Fibroblast of lung (primary cell): ENCODE data around the gene PRTN3.

ENCODE experiments used
- EZH2 ChIP-seq: IDR thresholded peaks from 2 replicates; pipeline ENCODE4 v1.5.1; 2012; ENCODE audit warnings: low read length, control low read depth, mild to moderate bottlenecking; ENCODE audit errors: missing control alignments
- TF ChIP-seq, protein P1 (sequence below), 2 donors: IDR thresholded peaks in 1 of 2; conservative IDR thresholded peaks in 1 of 2; 1 replicate in 1 of 2; 2 replicates in 1 of 2; pipeline ENCODE4 v1.5.1; 2011 to 2012; ENCODE audit warnings: low read length in 2 of 2, control low read depth in 1 of 2, inconsistent platforms in 1 of 2, low read depth in 1 of 2, mild to moderate bottlenecking in 1 of 2

DNA sequence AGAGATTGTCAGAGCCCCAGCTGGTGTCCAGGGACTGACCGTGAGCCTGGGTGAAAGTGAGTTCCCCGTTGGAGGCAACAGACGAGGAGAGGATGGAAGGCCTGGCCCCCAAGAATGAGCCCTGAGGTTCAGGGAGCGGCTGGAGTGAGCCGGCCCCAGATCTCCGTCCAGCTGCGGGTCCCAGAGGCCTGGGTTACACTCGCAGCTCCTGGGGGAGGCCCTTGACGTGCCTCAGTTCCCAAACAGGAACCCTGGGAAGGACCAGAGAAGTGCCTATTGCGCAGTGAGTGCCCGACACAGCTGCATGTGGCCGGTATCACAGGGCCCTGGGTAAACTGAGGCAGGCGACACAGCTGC, 10.2 kb downstream of the PRTN3 start:
- TF ChIP-seq, protein P1, sequence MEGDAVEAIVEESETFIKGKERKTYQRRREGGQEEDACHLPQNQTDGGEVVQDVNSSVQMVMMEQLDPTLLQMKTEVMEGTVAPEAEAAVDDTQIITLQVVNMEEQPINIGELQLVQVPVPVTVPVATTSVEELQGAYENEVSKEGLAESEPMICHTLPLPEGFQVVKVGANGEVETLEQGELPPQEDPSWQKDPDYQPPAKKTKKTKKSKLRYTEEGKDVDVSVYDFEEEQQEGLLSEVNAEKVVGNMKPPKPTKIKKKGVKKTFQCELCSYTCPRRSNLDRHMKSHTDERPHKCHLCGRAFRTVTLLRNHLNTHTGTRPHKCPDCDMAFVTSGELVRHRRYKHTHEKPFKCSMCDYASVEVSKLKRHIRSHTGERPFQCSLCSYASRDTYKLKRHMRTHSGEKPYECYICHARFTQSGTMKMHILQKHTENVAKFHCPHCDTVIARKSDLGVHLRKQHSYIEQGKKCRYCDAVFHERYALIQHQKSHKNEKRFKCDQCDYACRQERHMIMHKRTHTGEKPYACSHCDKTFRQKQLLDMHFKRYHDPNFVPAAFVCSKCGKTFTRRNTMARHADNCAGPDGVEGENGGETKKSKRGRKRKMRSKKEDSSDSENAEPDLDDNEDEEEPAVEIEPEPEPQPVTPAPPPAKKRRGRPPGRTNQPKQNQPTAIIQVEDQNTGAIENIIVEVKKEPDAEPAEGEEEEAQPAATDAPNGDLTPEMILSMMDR (conservative IDR thresholded peaks at IDR 0.05 in 1 of 2, IDR thresholded peaks at IDR 0.05 in 1 of 2; ENCODE audit: low read depth in 1 of 2, low read length in 2 of 2), result no peak
- TF ChIP-seq EZH2, result no peak
